Measurements from ENCODE around the gene SEC14L3.
"Not testable (repeated sequence)": the region's sequence is repeated elsewhere in the genome, so short reads cannot be mapped to it uniquely, and the experiment has no call there.

The SEC14L3 gene

DNA sequence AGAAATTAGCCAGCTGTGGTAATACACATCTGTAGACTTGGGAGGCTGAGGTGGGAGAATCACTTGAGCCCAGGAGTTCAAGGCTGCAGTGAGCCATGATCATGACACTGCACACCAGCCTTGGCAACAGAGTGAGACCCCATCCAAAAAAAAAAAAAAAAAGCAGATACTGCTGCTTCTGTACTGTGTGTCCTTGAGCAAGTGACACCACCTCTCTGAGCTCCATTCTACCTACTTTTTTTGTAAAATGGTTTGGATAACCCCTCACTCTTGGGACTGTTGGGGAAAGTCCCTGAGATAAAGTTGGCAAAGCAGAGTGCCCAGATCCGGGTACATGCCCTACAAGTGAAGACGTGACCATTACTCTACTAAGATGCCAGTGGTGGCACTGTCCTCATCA, 2.7 kb downstream of the SEC14L3 start:
- no peak for DNase-seq (ENCODE audit: low read depth in 1 of 2, low spot score in 1 of 2)
- Histone ChIP-seq H3K27ac (replicated peaks) (no peak overlapping the region), H3K4me3 (replicated peaks; ENCODE audit: insufficient read depth, low read length) (no peak overlapping the region), H3K27me3 (ENCODE audit: insufficient read depth, poor library complexity, severe bottlenecking) (peaks cover 4% of the 10 kb centered on the region)
- TF ChIP-seq SPI1 (IDR thresholded peaks at IDR 0.05; ENCODE audit: borderline replicate concordance, low read depth) (no peak), GABPA (IDR thresholded peaks at IDR 0.05; ENCODE audit: low read depth) (no peak), POLR2AphosphoS5 (IDR thresholded peaks at IDR 0.05; ENCODE audit: low read depth) (no peak)
- TF ChIP-seq, protein P1, sequence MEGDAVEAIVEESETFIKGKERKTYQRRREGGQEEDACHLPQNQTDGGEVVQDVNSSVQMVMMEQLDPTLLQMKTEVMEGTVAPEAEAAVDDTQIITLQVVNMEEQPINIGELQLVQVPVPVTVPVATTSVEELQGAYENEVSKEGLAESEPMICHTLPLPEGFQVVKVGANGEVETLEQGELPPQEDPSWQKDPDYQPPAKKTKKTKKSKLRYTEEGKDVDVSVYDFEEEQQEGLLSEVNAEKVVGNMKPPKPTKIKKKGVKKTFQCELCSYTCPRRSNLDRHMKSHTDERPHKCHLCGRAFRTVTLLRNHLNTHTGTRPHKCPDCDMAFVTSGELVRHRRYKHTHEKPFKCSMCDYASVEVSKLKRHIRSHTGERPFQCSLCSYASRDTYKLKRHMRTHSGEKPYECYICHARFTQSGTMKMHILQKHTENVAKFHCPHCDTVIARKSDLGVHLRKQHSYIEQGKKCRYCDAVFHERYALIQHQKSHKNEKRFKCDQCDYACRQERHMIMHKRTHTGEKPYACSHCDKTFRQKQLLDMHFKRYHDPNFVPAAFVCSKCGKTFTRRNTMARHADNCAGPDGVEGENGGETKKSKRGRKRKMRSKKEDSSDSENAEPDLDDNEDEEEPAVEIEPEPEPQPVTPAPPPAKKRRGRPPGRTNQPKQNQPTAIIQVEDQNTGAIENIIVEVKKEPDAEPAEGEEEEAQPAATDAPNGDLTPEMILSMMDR (IDR thresholded peaks at IDR 0.05; ENCODE audit: insufficient read depth, low read length) = no peak
- TF ChIP-seq, protein P2, sequence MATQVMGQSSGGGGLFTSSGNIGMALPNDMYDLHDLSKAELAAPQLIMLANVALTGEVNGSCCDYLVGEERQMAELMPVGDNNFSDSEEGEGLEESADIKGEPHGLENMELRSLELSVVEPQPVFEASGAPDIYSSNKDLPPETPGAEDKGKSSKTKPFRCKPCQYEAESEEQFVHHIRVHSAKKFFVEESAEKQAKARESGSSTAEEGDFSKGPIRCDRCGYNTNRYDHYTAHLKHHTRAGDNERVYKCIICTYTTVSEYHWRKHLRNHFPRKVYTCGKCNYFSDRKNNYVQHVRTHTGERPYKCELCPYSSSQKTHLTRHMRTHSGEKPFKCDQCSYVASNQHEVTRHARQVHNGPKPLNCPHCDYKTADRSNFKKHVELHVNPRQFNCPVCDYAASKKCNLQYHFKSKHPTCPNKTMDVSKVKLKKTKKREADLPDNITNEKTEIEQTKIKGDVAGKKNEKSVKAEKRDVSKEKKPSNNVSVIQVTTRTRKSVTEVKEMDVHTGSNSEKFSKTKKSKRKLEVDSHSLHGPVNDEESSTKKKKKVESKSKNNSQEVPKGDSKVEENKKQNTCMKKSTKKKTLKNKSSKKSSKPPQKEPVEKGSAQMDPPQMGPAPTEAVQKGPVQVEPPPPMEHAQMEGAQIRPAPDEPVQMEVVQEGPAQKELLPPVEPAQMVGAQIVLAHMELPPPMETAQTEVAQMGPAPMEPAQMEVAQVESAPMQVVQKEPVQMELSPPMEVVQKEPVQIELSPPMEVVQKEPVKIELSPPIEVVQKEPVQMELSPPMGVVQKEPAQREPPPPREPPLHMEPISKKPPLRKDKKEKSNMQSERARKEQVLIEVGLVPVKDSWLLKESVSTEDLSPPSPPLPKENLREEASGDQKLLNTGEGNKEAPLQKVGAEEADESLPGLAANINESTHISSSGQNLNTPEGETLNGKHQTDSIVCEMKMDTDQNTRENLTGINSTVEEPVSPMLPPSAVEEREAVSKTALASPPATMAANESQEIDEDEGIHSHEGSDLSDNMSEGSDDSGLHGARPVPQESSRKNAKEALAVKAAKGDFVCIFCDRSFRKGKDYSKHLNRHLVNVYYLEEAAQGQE (IDR thresholded peaks at IDR 0.05; ENCODE audit: insufficient replicate concordance, low read depth) = no peak

DNA sequence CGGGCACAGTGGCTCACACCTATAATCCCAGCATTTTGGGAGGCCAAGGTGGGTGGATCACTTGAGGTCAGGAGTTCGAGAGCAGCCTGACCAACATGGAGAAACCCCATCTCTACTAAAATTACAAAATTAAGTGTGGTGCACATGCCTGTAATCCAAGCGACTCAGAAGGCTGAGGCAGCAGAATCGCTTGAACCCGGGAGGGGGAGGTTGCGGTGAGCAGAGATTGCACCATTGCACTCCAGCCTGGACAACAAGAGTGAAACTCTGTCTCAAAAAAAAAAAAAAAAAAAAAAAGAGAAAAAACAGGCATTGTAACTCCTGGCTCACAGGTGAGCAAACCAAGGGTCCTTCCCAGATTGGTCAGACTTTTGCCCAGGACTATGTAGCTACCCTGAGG, 11.3 kb downstream of the SEC14L3 start:
- not testable (repeated sequence) for H3K27me3 ChIP-seq (ENCODE audit: insufficient read depth, poor library complexity, severe bottlenecking); H3K27ac ChIP-seq (replicated peaks); DNase-seq (ENCODE audit: low read depth in 1 of 2, low spot score in 1 of 2); H3K4me3 ChIP-seq (replicated peaks; ENCODE audit: insufficient read depth, low read length)

DNA sequence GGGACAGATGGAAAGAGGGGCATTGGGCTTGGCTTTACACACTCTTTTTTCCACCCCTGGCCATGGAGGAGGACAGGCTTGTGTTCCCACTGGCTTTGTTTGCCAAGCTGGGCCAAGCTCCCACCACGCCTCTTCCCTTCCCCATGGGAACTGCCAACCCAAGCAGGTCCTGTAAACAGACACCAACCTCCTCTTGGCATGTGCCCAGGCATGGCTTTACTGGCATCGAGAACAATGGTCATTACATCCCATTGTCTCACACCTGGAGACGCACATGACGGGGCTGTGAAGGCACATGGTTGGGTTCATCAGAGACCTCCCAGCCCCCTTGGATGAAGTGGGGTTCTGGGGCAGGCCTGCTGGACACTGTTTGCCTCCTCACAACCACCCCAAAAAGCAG, 11.7 kb downstream of the SEC14L3 start:
- Histone ChIP-seq H3K27me3 (ENCODE audit: insufficient read depth, poor library complexity, severe bottlenecking) (no peaks in the 10 kb centered on the region), H3K27ac (replicated peaks) (no peak overlapping the region), H3K4me3 (replicated peaks; ENCODE audit: insufficient read depth, low read length) (no peak overlapping the region)
- TF ChIP-seq, protein P1 (IDR thresholded peaks at IDR 0.05; ENCODE audit: insufficient read depth, low read length) = no peak
- TF ChIP-seq, protein P2 (IDR thresholded peaks at IDR 0.05; ENCODE audit: insufficient replicate concordance, low read depth) = no peak
- TF ChIP-seq GABPA (IDR thresholded peaks at IDR 0.05; ENCODE audit: low read depth) (no peak), SPI1 (IDR thresholded peaks at IDR 0.05; ENCODE audit: borderline replicate concordance, low read depth) (no peak), POLR2AphosphoS5 (IDR thresholded peaks at IDR 0.05; ENCODE audit: low read depth) (no peak)
- no peak for DNase-seq (ENCODE audit: low read depth in 1 of 2, low spot score in 1 of 2)

DNA sequence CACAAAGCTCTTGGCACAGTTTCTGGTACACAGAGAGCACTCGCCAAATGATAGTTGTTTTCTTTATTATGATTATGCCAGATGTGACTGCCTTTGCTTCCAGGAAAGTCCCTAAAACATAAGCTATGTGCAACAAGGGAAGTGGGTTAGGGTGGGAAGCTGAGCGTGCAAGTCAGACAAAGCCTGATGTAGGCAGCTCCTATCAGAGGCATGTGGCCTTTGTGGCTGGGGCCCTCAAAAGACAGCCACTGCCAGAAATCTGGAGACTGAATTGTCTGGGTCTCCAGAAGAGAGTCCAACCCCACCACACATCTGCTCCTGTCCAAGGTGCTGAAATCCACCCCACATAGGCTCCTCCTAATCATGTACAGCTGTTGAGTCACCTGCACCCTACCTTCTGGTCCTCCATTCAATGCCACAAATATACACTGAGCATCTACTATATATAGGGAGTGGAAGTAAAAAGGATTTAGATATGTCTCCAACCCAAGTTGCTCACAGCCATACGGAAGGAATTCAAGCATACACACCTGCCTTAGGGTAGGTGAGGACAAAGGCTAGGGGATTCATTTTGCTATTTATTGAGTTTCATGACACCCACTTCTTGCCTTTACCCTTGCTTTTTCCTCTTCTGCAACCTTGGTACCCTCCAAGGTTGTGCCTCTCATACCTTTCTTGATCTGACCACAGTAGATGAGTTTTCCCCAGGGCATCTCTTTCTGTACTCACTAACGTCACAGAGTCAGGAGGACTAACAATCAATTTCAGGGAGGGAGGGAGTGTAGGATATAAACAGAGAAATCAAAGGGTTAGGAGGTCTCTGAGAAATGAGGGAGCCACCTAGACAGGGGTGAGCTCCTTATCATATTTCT, 12.4 kb downstream of the SEC14L3 start:
- no peak for DNase-seq (ENCODE audit: low read depth in 1 of 2, low spot score in 1 of 2)
- TF ChIP-seq, protein P2 (IDR thresholded peaks at IDR 0.05; ENCODE audit: insufficient replicate concordance, low read depth) = peak; percentile 95
- TF ChIP-seq SPI1 (IDR thresholded peaks at IDR 0.05; ENCODE audit: borderline replicate concordance, low read depth) = no peak
- Histone ChIP-seq H3K4me3 (replicated peaks; ENCODE audit: insufficient read depth, low read length) (no peak overlapping the region), H3K27ac (replicated peaks) (no peak overlapping the region), H3K27me3 (ENCODE audit: insufficient read depth, poor library complexity, severe bottlenecking) (no peaks in the 10 kb centered on the region)

Measured in HL-60 (cell line).